Measurements from ENCODE around the gene MTHFD1L. TPM values are rescaled to one million over a fixed set of nuclear protein-coding genes. Genes with fewer than 3 reads are reported as not detected.

Gene MTHFD1L
- total RNA-seq, 3 donors from 2014 or later: 3.5 to 15.1 (median 11.0) TPM

GRCh38 chr6:151022492-151022891 is 157.0 kb downstream of the MTHFD1L start:
- H3K4me3 ChIP-seq: no peak overlapping the region
- H3K4me1 ChIP-seq: no peaks in the 10 kb centered on the region
- H3K27me3 ChIP-seq: no peaks in the 10 kb centered on the region
- H3K36me3 ChIP-seq: no peaks in the 10 kb centered on the region
- intact Hi-C loops (cut with DNase I; ENCODE audit: low total_unique reads): no loop called here
- H3K27ac ChIP-seq: no peak overlapping the region
- no peak for DNase-seq (ENCODE audit: low spot score in 2 of 2)
- H3K9me3 ChIP-seq: no peaks in the 10 kb centered on the region
- TF ChIP-seq POLR2AphosphoS5 (IDR thresholded peaks at IDR 0.05): no peak
- TF ChIP-seq, protein P1, sequence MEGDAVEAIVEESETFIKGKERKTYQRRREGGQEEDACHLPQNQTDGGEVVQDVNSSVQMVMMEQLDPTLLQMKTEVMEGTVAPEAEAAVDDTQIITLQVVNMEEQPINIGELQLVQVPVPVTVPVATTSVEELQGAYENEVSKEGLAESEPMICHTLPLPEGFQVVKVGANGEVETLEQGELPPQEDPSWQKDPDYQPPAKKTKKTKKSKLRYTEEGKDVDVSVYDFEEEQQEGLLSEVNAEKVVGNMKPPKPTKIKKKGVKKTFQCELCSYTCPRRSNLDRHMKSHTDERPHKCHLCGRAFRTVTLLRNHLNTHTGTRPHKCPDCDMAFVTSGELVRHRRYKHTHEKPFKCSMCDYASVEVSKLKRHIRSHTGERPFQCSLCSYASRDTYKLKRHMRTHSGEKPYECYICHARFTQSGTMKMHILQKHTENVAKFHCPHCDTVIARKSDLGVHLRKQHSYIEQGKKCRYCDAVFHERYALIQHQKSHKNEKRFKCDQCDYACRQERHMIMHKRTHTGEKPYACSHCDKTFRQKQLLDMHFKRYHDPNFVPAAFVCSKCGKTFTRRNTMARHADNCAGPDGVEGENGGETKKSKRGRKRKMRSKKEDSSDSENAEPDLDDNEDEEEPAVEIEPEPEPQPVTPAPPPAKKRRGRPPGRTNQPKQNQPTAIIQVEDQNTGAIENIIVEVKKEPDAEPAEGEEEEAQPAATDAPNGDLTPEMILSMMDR (IDR thresholded peaks at IDR 0.05): no peak

DNA sequence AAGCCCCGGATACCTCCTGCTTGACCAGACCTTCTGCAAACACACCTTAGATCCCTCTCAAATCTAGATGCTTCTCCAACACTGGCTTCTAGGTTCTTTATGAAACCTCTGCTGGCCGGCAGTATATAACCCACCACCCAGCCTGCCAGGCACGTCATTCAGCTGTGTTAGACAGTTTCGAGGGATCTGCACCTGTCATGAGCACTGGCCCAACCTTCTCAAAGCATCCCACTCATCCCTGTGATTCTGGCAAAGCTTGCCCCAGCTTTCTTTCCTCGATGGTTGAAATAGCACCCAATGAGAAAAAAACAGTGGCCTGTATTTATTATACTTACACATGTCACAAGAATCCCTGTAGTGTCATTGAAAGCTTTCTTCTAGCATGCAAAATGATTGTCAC is 157.8 kb downstream of the MTHFD1L start:
- Histone ChIP-seq H3K36me3 (no peaks in the 10 kb centered on the region), H3K27me3 (no peaks in the 10 kb centered on the region), H3K4me3 (no peak overlapping the region), H3K9me3 (no peaks in the 10 kb centered on the region), H3K4me1 (no peaks in the 10 kb centered on the region), H3K27ac (no peak overlapping the region)
- no peak for DNase-seq (ENCODE audit: low spot score in 2 of 2)
- TF ChIP-seq POLR2AphosphoS5 (IDR thresholded peaks at IDR 0.05) (no peak), POLR2A (IDR thresholded peaks at IDR 0.05) (no peak)
- TF ChIP-seq, protein P1 (IDR thresholded peaks at IDR 0.05): no peak
- intact Hi-C loops (cut with DNase I; ENCODE audit: low total_unique reads): no loop called here

- Histone ChIP-seq H3K27ac (no peak overlapping the region), H3K27me3 (no peaks in the 10 kb centered on the region), H3K36me3 (no peaks in the 10 kb centered on the region), H3K4me3 (no peak overlapping the region), H3K4me1 (no peaks in the 10 kb centered on the region), H3K9me3 (no peaks in the 10 kb centered on the region)
- intact Hi-C loops (cut with DNase I; ENCODE audit: low total_unique reads): no loop called here
- TF ChIP-seq, protein P1 (IDR thresholded peaks at IDR 0.05): no peak
- no peak for TF ChIP-seq POLR2A (IDR thresholded peaks at IDR 0.05)
- TF ChIP-seq POLR2AphosphoS5 (IDR thresholded peaks at IDR 0.05): no peak
- no peak for DNase-seq (ENCODE audit: low spot score in 2 of 2)
These were observed 159.1 kb downstream of the MTHFD1L start for GRCh38 chr6:151024597-151024996.

DNA sequence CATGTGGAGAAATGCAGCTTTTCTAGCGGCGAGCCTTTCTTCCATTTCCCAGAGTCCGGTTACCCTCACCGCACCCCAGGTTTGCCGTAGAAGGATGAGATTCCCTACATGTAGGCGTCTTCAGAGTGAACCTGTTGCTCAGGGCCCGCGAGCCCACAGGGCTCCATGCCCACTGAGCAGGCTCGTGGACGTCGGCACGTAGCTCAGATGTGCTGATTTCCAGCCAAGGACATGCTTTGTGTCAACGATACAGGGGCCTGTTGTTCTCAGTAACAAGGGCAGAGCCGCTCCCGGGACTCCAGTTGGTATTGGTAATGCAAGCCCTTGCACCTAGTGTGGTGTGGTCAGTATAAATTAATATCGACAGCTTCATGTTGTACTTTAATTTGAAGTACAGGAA is 159.6 kb downstream of the MTHFD1L start:
- TF ChIP-seq POLR2A (IDR thresholded peaks at IDR 0.05) (no peak), POLR2AphosphoS5 (IDR thresholded peaks at IDR 0.05) (no peak)
- TF ChIP-seq, protein P1 (IDR thresholded peaks at IDR 0.05): no peak
- Histone ChIP-seq H3K27ac (no peak overlapping the region), H3K36me3 (no peaks in the 10 kb centered on the region), H3K4me3 (no peak overlapping the region), H3K9me3 (no peaks in the 10 kb centered on the region), H3K4me1 (no peaks in the 10 kb centered on the region), H3K27me3 (no peaks in the 10 kb centered on the region)
- no peak for DNase-seq (ENCODE audit: low spot score in 2 of 2)
- intact Hi-C loops (cut with DNase I; ENCODE audit: low total_unique reads): no loop called here

DNA sequence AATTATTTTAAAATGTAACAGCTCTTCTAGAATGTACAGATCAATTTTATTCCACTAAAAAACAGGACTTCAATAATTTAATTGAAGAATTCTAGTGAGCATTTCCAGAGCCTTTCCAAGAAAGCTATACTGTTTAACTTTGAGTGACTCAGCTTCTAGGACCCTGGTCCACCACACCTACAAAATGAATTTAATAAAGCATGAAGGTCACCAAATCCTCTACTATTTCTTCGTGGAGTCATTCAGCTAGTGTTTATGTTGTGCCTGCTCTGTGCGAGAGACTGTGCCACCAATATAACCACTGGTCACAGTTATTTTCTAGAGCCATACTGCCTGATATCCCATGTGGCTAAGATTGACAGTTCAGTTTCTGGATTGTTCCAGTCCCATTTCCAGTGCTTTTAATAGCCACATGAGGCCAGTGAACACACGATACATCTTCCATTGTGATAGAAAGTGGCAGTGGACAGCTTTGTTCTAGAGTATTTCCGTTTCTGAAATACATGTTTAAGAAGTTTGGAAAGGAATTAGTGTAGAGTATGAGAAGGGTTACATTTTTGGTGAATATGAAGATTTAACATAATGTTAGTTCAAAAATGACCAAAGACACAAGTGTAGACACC is 160.7 kb downstream of the MTHFD1L start:
- no peaks in the 10 kb centered on the region for H3K36me3 ChIP-seq
- no peak for DNase-seq (ENCODE audit: low spot score in 2 of 2)
- H3K9me3 ChIP-seq: no peaks in the 10 kb centered on the region
- TF ChIP-seq, protein P1 (IDR thresholded peaks at IDR 0.05): no peak
- no peak for TF ChIP-seq POLR2A (IDR thresholded peaks at IDR 0.05)
- TF ChIP-seq POLR2AphosphoS5 (IDR thresholded peaks at IDR 0.05): no peak
- no peaks in the 10 kb centered on the region for H3K27me3 ChIP-seq
- H3K27ac ChIP-seq: no peak overlapping the region
- H3K4me3 ChIP-seq: no peak overlapping the region
- no peaks in the 10 kb centered on the region for H3K4me1 ChIP-seq
- intact Hi-C loops (cut with DNase I; ENCODE audit: low total_unique reads): no loop called here
